Endothelial cell of umbilical vein (primary cell): ENCODE data around the gene ZBTB43. TPM values are rescaled to one million over a fixed set of nuclear protein-coding genes. Genes with fewer than 3 reads are reported as not detected.
"Not testable (repeated sequence)": the region's sequence is repeated elsewhere in the genome, so short reads cannot be mapped to it uniquely, and the experiment has no call there.

Source experiments
- BruUV-seq: library from RNA; stranded (reverse); fragments of 400-500 nt; replicated peaks from 2 replicates; lab custom pipeline; 2021; lab: Mats Ljungman, UMichigan
- CTCF ChIA-PET: fragments of 300-600, 350-600 bp; sonication (Branson Sonifier 250); formaldehyde crosslinking; loops from one replicate; lab custom pipeline; 2021; ENCODE audit warnings: antibody characterized with exemption, inconsistent platforms; lab: Charles Lee
- POLR2A ChIA-PET: fragments of 300-600, 350-600 bp; sonication (Branson Sonifier 250); formaldehyde crosslinking; loops from one replicate; lab custom pipeline; 2021; ENCODE audit warnings: antibody characterized with exemption, inconsistent platforms; lab: Charles Lee
- DNase-seq: peaks from one replicate; pipeline ENCODE4 v3.0.0-alpha.2; 2011; ENCODE audit warnings: low read depth, low spot score
- FAIRE-seq: peaks from 2 replicates; lab custom pipeline; 2011; peaks lifted over from hg19 to GRCh38; lab: Jason Lieb, UNC
- H2AFZ ChIP-seq: 2 replicates; pipeline ENCODE4 v1.6.0; 2012; ENCODE audit warnings: low read depth, low read length, control low read depth, inconsistent platforms
- H3K27ac ChIP-seq: 2 replicates; pipeline ENCODE4 v1.5.1; 2011; ENCODE audit warnings: low read depth, mild to moderate bottlenecking, control low read depth, low read length, moderate library complexity; ENCODE audit not compliant: insufficient read depth
- H3K27me3 ChIP-seq, 2 experiments: 2 replicates each; pipeline versions ENCODE4 v1.6.0 to v1.6.1; 2011; ENCODE audit warnings: low read length in 2 of 2, mixed read lengths in 1 of 2; ENCODE audit not compliant: control insufficient read depth in 2 of 2, insufficient read depth in 2 of 2
- H3K36me3 ChIP-seq, 2 experiments: 2 replicates in 1 of 2; 3 replicates in 1 of 2; pipeline ENCODE4 v1.5.1; 2011; ENCODE audit warnings: low read length in 2 of 2, mild to moderate bottlenecking in 1 of 2, moderate library complexity in 1 of 2; ENCODE audit not compliant: control insufficient read depth in 2 of 2, insufficient read depth in 2 of 2; ENCODE audit errors: extremely low read depth in 1 of 2
- H3K4me1 ChIP-seq: 3 replicates; pipeline ENCODE4 v1.5.1; 2011; ENCODE audit warnings: mild to moderate bottlenecking, low read length; ENCODE audit not compliant: control insufficient read depth, insufficient read depth; ENCODE audit errors: extremely low read depth
- H3K4me2 ChIP-seq: 2 replicates; pipeline ENCODE4 v1.6.1; 2011; ENCODE audit warnings: low read length, control low read depth, mixed read lengths; ENCODE audit not compliant: insufficient read depth
- H3K4me3 ChIP-seq, 3 experiments: fragments of 200-600 bp in 1 of 3; sonication (generic), shearing (Covaris generic) in 1 of 3; replicated peaks in 1 of 3; 2 replicates each; pipeline ENCODE4 v1.5.1; 2011 to 2016; ENCODE audit warnings: control low read depth in 3 of 3, low read length in 3 of 3, mild to moderate bottlenecking in 2 of 3, inconsistent platforms in 1 of 3, low read depth in 1 of 3, moderate library complexity in 1 of 3; ENCODE audit not compliant: insufficient read depth in 1 of 3
- H3K79me2 ChIP-seq: 2 replicates; pipeline ENCODE4 v1.6.0; 2012; ENCODE audit warnings: low read length, inconsistent platforms; ENCODE audit not compliant: control insufficient read depth, insufficient read depth
- H3K9ac ChIP-seq: replicated peaks from 2 replicates; pipeline ENCODE3; 2011; ENCODE audit warnings: low read length, control low read depth; ENCODE audit not compliant: insufficient read depth; ENCODE audit errors: extremely low read depth
- H3K9me1 ChIP-seq: replicated peaks from 3 replicates; pipeline ENCODE4 v1.6.0; 2011; ENCODE audit warnings: mild to moderate bottlenecking, low read length; ENCODE audit not compliant: control insufficient read depth, insufficient read depth; ENCODE audit errors: extremely low read depth
- H3K9me3 ChIP-seq: replicated peaks from 2 replicates; pipeline ENCODE4 v1.5.1; 2012; ENCODE audit warnings: low read length, inconsistent platforms; ENCODE audit not compliant: control insufficient read depth, insufficient read depth
- H4K20me1 ChIP-seq: replicated peaks from 2 replicates; pipeline ENCODE3; 2011; ENCODE audit warnings: mild to moderate bottlenecking, low read length; ENCODE audit not compliant: control insufficient read depth, insufficient read depth; ENCODE audit errors: extremely low read depth
- CTCF ChIP-seq, 2 donors: IDR thresholded peaks; 1 replicate in 1 of 2; 2 replicates in 1 of 2; pipeline ENCODE4 v1.5.1; 2011; ENCODE audit warnings: low read length in 2 of 2, mild to moderate bottlenecking in 2 of 2, moderate library complexity in 2 of 2, control low read depth in 1 of 2, inconsistent platforms in 1 of 2, low read depth in 1 of 2; ENCODE audit not compliant: insufficient read depth in 1 of 2; ENCODE audit errors: extremely low read depth in 1 of 2
- EZH2 ChIP-seq: IDR thresholded peaks from 2 replicates; pipeline ENCODE4 v1.6.1; 2012; ENCODE audit warnings: borderline replicate concordance, low read depth, mild to moderate bottlenecking, moderate library complexity, low read length, inconsistent platforms; ENCODE audit not compliant: severe bottlenecking
- FOS ChIP-seq: IDR thresholded peaks from 2 replicates; pipeline ENCODE4 v1.6.1; 2011; ENCODE audit warnings: mild to moderate bottlenecking, low read length, moderate library complexity, borderline replicate concordance; ENCODE audit not compliant: insufficient read depth
- GATA2 ChIP-seq: IDR thresholded peaks from 2 replicates; pipeline ENCODE4 v1.7.0; 2011; ENCODE audit warnings: low read depth, mild to moderate bottlenecking, moderate library complexity, mixed read lengths, low read length; ENCODE audit not compliant: insufficient read length, insufficient read depth
- JUN ChIP-seq: IDR thresholded peaks from 2 replicates; pipeline ENCODE4 v1.6.1; 2011; ENCODE audit warnings: borderline replicate concordance, low read depth; ENCODE audit not compliant: insufficient read length, insufficient read depth
- MAX ChIP-seq: IDR thresholded peaks from 2 replicates; pipeline ENCODE4 v1.6.1; 2011; ENCODE audit not compliant: insufficient read depth, insufficient read length
- MYC ChIP-seq: IDR thresholded peaks from one replicate; pipeline ENCODE4 v1.6.1; 2011; ENCODE audit warnings: mild to moderate bottlenecking, low read depth, low read length
- POLR2A ChIP-seq: IDR thresholded peaks from 2 replicates; pipeline ENCODE4 v1.6.1; 2012; ENCODE audit warnings: low read depth, mild to moderate bottlenecking, control low read depth, low read length
- POLR2AphosphoS5 ChIP-seq: IDR thresholded peaks from 2 replicates; pipeline ENCODE4 v1.6.1; 2012; ENCODE audit warnings: low read depth, mild to moderate bottlenecking, control low read depth, low read length, moderate library complexity; ENCODE audit not compliant: insufficient read depth
- dilution Hi-C: fragments of 300-500 bp; cut with MboI; formaldehyde crosslinking; loops from one replicate; pipeline ENCODE4 v1.15.0; 2019; ENCODE audit warnings: low sequenced_read_pairs; ENCODE audit not compliant: extremely low pct_ligation_motif_present
- intact Hi-C: fragments of 100-400 bp; cut with micrococcal nuclease; formaldehyde crosslinking; loops from one replicate; pipeline ENCODE4 v1.10.0; 2022
- polyA plus RNA-seq, 4 experiments: library from polyadenylated mRNA; depleted of rRNA in 3 of 4; stranded (reverse) in 3 of 4; unstranded in 1 of 4; fragments of >200 nt; gene quantifications; 2 replicates each; pipeline versions ENCODE4 v1.2.1 to v1.2.3, GENCODE V29; 2011 to 2012; ENCODE audit warnings: missing spikeins in 1 of 4
- total RNA-seq: library from RNA; stranded (reverse); gene quantifications from 2 replicates; pipeline ENCODE4 v1.2.3, GENCODE V29; 2021

ZBTB43 gene
- total and polyA plus RNA-seq, 2 donors (not counting 3 experiments of a cell fraction or from before 2014, with no cell fraction given), result 3.2 to 9.0 TPM

- TF ChIP-seq CTCF (IDR thresholded peaks at IDR 0.05; ENCODE audit: extremely low read depth in 1 of 2, insufficient read depth in 1 of 2, low read depth in 1 of 2, low read length in 2 of 2) (no peak), POLR2A (no peak), JUN (no peak), MAX (no peak), FOS (no peak), EZH2 (no peak), POLR2AphosphoS5 (no peak), GATA2 (no peak), MYC (no peak)
- Histone ChIP-seq H3K4me2 (no peak overlapping the region), H3K9ac (no peak overlapping the region), H3K36me3 (peaks cover 1 to 3% of the 10 kb centered on the region in 2 experiments), H3K4me3 (no peak overlapping the region), H3K9me1 (no peaks in the 10 kb centered on the region), H3K9me3 (no peaks in the 10 kb centered on the region), H3K79me2 (peaks cover 56% of the 10 kb centered on the region), H3K4me1 (peaks cover 10% of the 10 kb centered on the region), H4K20me1 (no peaks in the 10 kb centered on the region), H2AFZ (no peak overlapping the region), H3K27me3 (no peaks in the 10 kb centered on the region), H3K27ac (no peak overlapping the region)
- intact Hi-C loops, result no loop called here
- DNase-seq (no peak), FAIRE-seq (no peak)
- no TSS peak for BruUV-seq
- dilution Hi-C loops, result no loop called here
- CTCF ChIA-PET, result no interaction called here
- POLR2A ChIA-PET, result no interaction called here
Observed at GRCh38 chr9:126809068-126809467, 4.2 kb downstream of the ZBTB43 start.

GRCh38 chr9:126810221-126810620 is 5.4 kb downstream of the ZBTB43 start:
- H3K27me3 ChIP-seq, H2AFZ ChIP-seq, intact Hi-C loops, H3K4me2 ChIP-seq, dilution Hi-C loops, DNase-seq, H3K27ac ChIP-seq, CTCF ChIA-PET, H3K4me1 ChIP-seq, H3K9me3 ChIP-seq, BruUV-seq, H3K9ac ChIP-seq, H4K20me1 ChIP-seq, H3K9me1 ChIP-seq, H3K4me3 ChIP-seq, FAIRE-seq, POLR2A ChIA-PET, H3K36me3 ChIP-seq: not testable (repeated sequence)
- H3K79me2 ChIP-seq, result peaks cover 60% of the 10 kb centered on the region
